Fibroblast of skin of right biceps (primary cell): ENCODE data around the gene GOLGA1.
"Not testable (repeated sequence)": the region's sequence is repeated elsewhere in the genome, so short reads cannot be mapped to it uniquely, and the experiment has no call there.

Experiments used
- DNase-seq: peaks from one replicate; pipeline ENCODE4 v3.0.0-alpha.2; 2013

Gene GOLGA1

DNA sequence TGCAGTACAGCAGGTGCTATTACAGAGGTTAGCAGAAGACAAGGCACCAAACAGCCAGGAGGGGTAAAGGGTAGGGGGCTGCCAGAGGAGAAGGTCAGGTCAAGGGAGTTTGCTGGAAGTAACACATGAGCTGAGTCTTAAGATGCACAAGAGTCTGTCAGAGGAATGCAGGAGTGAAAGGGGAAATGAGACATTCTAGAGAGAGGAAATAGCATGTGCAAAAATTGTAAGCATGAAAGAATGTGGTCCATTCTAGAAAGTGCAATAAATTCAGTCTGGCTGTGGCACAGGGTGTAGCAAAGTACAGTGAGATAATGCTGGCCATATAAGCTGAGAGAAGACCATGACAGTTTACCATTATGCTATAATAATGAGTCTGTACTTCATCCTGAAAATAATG lies 6.6 kb downstream of the GOLGA1 start:
- DNase-seq: peak; percentile 48

DNA sequence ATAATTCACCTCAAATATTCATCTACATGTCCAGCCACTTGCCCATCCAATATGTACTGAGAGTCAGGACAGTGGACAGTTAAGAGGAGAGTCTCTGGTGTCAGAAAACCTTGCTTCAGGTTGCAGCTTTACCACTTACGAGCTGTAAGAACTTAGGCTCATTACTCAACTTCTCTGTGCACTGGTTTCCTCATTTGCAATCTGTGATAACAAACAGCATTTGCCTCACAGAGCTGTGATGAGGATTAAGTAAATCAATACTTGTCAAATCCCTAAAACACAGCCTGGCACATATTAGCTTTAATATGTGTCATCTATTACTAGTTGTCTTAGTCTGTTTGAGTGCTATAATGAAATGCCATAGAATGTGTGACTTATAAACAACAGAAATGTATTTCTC lies 8.6 kb downstream of the GOLGA1 start:
- DNase-seq: no peak

DNA sequence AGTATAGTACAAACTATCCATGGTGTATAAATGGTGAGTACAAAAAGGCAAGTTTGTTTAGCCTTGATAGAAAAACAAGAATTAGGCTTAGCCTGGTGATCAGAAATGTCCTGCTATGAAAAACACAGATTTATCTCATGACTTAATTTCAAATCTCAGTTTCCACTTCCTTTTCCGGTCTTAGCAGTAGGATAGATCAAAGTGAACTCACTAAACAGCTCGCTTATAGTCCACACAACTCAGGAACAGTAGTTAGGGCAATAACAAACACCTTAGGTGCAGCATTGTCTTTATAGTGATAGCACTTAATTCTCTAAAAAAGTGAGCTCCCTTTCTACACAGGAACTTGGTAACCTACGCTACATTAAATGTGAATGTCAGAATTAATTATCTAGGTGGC lies 11.4 kb downstream of the GOLGA1 start:
- DNase-seq: no peak

- DNase-seq: no peak
Observed at GRCh38 chr9:124928116-124928515, 12.8 kb downstream of the GOLGA1 start.

DNA sequence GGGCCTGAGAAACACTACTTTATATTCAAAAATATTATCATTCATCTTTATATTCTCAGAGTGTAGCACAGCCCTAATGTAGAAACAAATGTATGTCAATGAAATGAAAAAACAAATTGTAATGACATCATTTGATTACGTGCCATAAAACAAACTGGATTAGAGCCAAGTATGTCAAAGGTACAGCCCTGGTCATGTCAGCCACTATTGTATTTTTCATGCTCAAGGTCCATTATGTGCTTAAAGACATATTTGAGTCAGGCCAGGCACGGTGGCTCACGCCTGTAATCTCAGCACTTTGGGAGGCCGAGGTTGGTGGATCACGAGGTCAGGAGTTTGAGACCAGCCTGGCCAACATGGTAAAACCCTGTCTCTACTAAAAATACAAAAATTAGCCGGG lies 20.5 kb downstream of the GOLGA1 start:
- DNase-seq: not testable (repeated sequence)

- DNase-seq: no peak
Observed at GRCh38 chr9:124914753-124915405, 26.0 kb downstream of the GOLGA1 start.

DNA sequence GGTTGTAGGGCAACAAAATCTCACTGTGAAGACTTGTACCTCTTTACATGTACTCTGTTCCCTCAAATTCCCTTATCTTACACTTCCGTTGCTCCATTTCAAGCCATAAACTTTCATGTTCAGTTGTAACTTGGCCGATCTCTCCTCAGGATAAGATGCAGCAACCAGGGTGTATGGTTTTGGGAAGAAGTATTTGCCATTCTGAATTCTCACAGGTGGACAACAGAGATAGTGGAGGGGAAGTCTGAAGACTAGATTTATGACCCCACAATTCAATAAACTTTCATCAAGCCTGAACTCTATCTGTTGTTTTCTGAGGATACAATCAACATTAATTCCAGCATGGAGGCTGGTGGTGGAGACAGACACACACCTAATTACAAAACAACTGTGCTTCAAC lies 27.5 kb downstream of the GOLGA1 start:
- no peak for DNase-seq

DNA sequence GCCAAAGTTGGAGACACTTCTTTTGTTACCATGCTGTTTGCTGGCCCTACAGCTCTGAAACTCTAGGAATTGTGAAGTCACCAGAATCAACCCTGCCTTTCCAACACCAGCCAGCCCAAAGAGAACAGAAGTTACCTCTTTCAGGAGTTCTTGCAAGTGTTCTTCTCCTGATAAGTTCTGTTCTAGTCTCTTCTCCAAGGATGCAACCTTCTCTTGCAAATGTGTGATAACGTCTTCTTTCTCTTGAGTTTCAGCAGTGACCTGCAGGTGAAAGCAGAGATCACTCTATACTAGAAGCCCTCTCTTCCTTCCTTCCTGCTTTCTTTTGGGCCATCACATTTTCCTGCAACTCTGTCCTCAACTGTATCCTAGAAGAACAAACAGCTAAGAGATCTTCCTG lies 29.1 kb downstream of the GOLGA1 start:
- DNase-seq: no peak

DNA sequence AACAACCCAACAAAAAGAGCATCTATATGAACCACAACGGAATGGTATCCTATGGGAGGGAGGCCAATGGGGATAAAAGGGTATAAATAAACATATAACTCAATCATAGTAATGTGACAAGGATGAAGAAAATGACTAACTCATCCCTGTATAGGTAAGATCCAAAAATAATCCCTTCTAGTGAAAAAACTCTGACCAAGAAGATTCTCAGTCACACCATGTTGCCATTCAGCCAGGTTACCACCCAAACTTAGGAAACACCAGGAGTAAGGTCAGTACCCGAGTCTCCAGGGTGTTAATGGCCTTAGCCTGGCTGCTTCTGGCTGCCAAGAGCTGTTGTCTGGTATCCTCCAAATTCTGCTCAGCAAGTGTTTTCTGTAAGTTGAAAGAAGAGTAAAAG lies 32.8 kb downstream of the GOLGA1 start:
- no peak for DNase-seq

- no peak for DNase-seq
Observed at GRCh38 chr9:124906966-124907365, 33.9 kb downstream of the GOLGA1 start.

DNA sequence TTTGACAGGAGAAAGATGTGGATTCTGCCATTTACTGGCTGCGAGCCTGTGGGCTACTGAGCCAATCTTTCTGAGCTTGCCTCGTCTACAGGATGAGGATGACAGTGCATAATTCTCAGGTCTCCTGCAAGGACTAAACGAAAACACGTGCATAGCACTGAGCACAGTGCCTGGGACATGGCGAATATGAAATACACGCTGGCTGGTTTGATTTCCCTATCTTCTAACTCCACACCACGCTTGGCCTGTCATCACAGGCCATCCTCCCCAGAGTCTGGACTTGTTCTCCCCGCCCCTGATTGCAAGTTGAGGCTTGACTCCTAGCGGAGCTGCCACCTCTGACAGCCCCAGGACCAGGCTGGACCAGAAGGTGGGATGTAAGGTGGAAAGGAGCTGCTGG lies 41.0 kb downstream of the GOLGA1 start:
- DNase-seq: no peak

DNA sequence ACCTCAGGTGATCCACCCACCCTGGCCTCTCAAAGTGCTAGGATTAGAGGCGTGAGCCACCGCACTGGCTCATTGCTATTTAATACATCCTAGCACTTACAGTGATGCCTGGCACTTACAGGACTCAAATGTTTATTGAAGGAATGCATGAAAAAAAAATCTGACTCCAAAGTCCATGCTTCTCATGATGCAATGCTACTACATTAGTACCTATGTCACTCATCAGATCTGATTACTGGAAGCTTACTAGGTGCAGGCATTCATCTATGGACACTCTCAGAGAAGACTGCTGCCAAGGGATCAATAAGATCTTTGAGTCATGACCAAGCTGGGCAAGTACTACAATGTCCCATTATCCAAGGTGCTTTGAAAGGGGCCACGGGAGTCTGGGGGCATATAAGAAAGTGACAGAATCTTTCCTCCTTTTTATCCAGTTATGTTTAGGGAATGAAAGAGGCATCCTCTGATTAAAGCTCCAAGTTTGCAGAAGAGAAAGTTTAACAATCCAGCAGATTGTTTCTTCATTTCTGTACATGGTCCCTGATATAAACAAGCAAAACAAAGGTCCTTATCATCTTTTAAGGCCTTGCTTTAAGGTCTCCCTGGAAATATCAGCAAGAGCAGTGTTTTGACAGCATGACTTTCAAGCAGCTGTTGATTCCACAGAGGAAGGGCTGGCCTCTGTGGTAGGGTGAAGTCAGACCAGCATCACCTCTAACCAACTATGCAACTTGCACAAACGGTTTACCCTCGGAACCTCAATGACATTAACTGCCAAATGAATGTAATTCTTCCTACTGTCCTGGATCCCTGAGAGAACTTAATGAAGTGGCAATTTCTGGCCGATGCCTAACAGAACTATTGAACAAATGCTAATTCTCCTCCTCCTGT lies 43.1 kb downstream of the GOLGA1 start:
- no peak for DNase-seq

DNA sequence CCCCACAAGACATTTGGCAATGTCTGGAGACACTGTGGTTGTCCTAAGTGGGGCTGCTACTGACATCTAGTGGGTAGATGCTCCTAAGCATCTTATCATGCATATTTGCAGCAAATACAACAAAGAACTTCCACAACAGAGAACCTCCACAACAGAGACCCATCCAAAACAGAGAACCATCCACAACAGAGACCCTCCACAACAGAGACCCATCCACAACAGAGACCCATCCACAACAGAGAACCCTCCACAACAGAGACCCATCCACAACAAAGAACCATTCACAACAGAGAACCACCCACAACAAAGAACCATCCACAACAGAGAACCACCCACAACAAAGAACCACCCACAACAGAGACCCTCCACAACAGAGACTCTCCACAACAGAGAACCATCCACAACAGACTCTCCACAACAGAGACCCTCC lies 46.1 kb downstream of the GOLGA1 start:
- DNase-seq: peak; percentile 43

- DNase-seq: no peak
Observed at GRCh38 chr9:124894035-124894740, 46.7 kb downstream of the GOLGA1 start.

DNA sequence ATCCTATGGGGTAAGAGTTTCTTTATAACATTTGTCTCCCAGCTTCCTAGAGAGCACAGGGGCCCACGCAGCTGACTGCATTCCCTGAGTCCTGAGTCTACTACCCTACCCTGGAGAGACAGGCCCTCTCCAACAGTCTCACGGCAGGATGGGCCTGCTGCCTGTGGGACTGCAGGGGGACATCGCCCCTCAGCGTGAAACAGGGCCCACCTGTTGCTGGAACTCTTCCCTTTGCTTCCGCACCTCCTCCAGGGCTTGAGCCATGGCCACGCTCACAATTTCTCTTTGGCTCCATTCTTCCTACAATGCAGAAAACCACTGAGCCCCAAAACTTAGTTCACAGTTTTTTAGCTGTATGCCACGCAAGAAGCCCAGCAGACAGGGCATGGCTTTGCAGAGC lies 50.7 kb downstream of the GOLGA1 start:
- DNase-seq: no peak

DNA sequence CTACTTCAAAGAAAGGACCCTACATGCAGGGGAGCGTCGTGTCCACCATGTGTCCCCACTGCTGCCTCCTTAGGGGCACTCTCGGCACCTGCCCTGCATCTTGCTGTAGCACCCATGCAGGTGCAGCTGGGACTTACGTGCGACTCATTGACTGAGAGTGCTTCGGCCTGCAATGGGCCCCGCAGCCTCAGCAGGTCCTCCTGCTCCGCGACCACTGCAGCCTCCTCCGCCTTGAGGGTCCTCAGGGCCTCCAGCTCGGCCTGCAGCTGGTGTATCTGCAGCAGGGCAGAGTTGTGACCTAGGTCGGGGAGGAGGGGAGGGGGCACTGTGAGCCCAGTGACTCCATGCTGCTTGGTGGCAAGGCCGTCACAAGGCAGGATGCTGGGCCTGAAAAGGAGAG lies 51.9 kb downstream of the GOLGA1 start:
- DNase-seq: no peak

DNA sequence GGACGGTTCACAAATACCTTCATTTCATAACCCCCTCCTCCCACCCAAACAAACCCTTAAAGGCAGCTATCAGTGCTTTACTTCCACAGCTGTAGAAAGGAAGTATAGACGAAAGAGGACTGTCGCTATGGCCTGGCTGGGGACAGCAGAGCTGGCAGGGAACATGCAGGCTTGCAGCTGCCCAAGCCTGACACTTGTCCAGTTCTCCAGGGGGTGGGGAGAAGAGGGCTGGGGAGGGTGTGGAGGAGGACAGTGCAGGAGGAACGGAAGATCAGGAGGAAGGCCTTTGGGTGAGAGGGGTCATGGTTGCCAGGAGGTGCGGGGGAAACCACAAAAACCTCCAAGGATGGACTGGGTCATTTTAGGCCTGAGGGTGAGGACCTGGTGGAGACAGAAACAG lies 53.1 kb downstream of the GOLGA1 start:
- DNase-seq: no peak

- DNase-seq: no peak
Observed at GRCh38 chr9:124886866-124887492, 53.9 kb downstream of the GOLGA1 start.

GRCh38 chr9:124886461-124886860 lies 54.4 kb downstream of the GOLGA1 start:
- no peak for DNase-seq

GRCh38 chr9:124885551-124885950 lies 55.3 kb downstream of the GOLGA1 start:
- DNase-seq: no peak

- DNase-seq: peak; percentile 28
Observed at GRCh38 chr9:124884376-124884775, 56.5 kb downstream of the GOLGA1 start.

- DNase-seq: no peak
Observed at GRCh38 chr9:124882231-124882630, 58.7 kb downstream of the GOLGA1 start.

DNA sequence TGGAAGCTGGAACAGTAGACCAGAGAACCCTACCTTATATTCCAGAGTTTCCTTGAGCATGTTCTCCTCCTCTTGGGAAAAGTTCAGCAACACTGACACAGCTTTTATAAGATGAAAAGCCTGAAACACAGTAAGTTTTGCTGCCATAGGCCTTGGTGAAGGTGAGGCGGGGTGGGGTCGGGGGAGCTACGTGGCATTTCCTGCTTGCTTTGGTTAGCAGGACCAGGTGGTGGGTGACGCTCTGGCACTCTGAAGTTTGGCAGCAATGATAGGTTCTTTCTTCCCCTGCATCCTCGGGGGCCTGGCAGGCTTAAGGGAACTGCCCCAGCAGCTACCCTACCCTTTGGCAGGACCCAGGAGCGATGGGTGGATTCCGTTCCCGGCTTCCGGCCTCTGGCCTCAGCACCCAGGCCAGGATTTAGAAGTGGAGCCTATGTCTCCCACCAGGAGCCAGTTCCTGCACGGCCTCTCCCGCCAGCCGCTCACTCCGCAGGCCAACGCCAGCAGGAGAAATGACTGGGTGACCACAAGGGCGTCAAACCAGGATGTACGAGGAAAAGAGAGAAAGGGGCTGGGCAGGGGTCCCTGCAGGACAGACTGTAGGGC lies 59.6 kb downstream of the GOLGA1 start:
- DNase-seq: no peak
